Endometrial microvascular endothelial cells (primary cell): ENCODE data around the gene CREG1. TPM values are rescaled to one million over a fixed set of nuclear protein-coding genes. Genes with fewer than 3 reads are reported as not detected.

Experiments
- in situ Hi-C: cut with HindIII; loops from 2 replicates; pipeline ENCODE4 v1.10.0; 2017; ENCODE audit warnings: low sequenced_read_pairs, low pct_unique_long_range_greater_than_20kb; ENCODE audit errors: inconsistent ontology term
- total RNA-seq: library from RNA; depleted of rRNA; stranded (reverse); fragments of >200 nt; gene quantifications from one replicate; pipeline ENCODE4 v1.2.3, GENCODE V29; 2015; ENCODE audit errors: inconsistent ontology term

The CREG1 gene
- total RNA-seq, 1 donor from 2014 or later: 28.3 TPM

DNA sequence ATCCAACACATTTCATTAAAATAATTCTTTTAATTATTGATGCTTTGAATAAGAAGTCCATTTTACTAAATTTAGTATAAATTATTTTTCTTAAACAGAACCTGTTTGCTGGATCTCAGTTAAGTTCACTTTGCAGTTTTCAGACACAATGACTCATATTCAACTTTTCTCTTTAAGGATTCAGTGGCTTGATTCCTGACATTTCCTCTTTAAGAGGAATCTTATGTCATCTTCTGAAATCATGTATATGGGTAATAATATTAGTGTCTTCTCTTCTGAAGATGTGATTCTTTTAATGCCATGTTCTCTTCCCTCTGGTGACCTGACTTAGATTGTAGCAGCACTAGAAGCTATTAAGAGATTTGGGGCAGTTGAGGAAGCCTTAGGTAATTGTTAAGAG, 12.6 kb downstream of the CREG1 start:
- in situ Hi-C loops: no loop called here

DNA sequence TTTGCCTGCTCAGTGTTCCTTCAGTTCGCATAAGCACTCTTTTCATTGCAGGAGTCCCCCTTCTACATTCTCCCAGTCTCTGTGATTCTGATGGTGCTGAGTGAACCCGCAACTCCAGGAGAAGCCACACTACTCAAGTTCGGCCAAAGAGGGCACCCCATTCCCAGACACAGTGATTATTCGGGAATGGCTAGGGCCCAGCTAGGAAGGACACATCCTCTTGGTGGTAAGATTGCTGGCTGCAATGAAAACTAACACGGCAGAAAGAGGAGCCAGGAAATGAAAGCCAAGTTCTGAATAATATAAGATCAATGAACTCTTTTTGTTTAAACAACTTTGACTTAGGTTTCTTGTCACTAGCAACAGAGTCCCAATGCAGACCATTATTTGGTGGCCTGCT, 14.9 kb downstream of the CREG1 start:
- in situ Hi-C loops: no loop called here

DNA sequence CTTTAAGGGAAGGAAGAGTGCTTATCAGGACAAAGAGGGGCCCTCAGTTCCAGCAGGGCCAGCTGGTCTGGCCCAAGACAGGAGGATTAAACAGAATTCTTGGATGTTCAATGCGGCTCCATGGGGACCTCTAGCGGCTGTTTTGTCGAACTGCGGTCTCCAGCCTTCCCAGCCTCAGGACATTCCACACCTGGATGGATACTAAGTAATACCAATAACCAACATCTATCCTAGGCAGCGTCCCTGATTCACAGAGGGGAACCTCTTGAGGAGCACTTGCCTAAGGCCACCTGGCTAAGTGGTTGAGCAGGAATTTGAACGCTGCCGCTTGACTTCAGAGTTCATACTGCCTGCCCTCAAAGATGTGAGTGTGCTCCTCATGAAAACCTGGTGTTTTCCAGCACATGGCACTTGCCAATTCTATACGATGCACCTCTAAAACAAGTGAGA, 19.7 kb downstream of the CREG1 start:
- in situ Hi-C loops: no loop called here

DNA sequence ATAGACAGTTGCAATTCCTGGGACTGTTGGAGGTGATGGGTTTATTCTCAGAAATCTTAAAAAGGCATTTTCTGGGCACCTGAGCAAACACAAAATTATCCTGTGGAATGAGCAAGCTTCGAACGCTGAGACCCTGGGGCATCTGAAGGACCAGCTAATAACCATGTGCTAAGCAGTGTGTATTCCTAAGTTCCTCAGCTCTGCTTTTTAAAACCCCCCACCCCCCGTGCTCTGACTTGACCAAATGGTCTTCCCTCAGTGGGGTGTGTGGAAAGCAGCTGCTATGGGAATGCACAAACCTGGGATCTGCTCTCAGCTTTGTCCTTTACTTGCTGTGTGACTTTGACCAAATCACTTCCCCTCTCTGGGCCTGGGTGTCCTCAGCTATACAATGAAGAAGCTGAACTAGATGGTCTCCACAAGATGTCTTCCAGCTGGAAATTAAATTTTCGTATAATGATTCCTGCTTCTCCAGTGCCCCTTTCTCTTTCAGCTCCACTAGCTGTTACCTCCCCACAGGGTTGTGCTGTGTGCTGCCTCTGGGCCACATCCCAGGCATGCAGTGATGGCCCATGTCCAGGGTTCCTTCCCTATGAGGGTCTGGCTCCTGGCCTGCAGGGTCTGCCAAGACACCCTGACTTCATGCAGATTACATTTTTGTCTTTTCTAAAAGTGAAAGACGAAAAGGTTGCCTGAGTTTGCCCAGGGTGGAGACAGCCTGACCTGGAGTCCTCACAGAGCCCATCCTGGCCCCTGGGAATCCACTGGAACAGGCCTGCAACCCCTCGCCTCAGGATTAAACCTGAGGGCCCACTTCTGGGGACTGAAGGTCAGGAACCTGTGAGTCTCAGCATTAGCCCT, 20.4 kb downstream of the CREG1 start:
- in situ Hi-C loops: no loop called here

DNA sequence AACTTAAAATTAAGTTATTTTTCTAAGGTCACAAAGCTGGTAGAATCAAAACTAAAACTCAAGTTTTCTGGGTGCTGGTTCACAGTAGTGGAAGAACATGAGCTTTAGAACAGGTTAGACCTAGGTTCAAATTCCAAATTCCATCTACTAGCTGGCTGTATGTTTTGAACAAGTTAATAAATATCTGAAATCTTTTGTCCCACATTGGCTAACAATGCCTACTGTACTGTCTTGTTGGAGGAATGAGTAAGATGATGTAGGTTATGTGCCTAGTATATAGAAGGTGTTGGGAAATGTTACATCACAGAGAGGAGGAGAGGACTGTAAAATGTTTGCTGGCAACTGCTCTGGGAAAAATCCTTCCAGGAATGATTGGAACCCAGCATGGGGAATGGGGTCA, 21.2 kb downstream of the CREG1 start:
- in situ Hi-C loops: no loop called here

DNA sequence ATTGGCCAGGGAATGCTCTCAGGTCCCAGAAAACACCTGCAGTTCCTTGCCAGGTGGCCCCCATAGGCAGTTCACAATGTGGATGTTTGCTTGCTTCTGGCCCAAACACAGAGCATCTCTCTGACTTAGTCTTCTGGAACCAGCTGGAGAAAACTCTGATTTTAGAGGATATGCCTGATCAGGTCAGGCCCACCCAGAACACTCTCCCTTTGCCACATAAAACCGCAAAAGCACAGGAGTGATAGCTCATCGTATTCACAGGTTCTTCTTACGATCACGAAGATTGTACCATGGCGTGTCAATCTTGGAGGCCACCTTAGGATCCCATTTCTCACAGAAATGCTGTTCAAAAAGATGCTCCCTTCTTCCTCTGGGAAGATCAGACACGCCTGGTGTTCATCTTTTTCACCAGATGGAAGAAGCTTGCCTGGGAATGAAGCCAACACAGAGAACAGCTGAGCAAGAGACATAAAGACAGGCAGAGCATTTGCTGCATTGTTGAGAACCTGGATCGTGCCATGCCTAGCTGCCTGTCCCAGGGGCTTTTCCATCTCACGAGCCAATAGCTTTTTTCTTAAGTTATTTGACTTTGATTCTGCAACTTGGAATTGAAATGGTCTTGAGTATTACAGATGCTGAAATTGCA, 23.6 kb downstream of the CREG1 start:
- in situ Hi-C loops: no loop called here

DNA sequence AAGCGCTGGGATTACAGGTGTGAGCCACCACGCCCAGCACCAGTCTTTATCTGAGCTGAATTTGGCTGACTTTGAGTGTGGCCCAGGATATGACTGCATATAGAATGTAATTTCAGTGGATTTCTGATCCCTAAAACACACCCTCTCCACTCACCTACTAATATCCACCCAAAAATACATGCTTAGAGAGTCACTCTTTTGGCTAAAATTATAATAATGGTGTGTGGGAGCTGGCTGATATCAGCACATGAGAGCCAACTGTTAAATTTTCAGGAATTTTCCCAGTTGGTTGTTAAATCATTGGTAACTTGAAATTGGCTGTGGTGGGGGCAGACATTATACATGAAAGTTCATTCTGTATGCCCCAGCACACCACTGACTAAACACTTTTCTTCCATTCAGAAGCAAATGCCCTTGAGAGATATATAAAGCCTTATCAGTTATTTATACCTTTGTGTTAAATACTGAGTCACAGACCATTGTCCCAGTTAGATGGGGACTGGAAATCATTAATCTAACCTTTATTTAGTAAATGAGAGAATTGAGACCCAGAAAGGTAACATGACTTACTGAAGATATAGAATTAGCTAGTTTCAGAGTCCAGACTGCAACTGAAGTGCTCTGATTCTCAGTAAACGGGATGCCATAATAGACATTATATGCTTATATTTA, 25.4 kb downstream of the CREG1 start:
- in situ Hi-C loops: no loop called here

DNA sequence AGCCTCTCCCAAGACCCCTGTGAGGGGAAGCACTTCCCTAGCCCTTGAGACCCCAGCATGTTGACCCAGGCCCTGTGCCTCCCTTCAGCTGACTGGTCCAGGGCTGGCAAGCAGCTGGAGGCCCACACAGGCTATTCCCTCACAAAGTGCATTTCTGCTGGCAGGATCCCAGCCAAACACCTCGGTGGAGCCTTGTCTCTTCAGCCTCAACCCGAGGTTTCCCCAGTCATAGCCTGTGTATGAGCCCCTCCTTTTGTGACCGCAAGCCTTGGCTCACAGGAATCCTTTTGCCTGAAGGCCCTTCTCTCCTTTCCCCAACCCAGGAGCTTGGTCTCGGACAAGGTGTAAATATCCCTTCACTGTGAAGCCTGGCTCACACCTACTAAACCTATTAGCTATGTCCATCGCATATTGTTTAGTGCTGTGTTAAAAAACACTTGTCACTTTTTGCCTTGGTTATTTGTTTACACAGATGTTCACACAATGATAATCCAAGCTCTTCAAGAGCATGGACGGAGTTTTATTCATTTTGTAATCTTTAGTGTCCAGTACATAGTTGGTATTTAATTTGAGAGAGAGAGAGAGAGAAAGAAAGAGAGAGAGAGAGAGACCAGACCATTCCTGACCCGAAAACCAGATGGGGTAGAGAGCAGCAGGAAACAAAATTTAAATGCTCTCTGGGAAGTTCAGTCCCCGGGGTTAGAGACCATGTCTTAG, 26.7 kb downstream of the CREG1 start:
- in situ Hi-C loops: no loop called here

DNA sequence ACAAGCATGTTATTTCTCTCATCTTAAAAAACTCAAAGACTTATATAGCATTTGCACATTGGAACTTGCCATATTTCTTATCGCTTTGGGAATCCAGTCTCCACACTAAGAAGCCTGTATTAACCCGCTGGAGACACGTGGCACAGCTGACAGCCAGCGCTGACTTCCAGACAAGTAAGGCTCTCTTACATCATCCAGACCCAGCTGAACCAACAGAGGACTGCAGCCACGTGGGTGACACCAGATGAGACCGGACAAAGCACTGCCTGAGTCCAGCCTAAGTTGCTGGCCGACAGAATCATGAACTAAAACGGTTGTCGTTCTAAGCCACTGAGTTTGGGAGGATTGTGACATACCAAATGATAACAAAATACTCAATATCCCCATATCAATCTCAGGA, 28.9 kb downstream of the CREG1 start:
- in situ Hi-C loops: no loop called here

DNA sequence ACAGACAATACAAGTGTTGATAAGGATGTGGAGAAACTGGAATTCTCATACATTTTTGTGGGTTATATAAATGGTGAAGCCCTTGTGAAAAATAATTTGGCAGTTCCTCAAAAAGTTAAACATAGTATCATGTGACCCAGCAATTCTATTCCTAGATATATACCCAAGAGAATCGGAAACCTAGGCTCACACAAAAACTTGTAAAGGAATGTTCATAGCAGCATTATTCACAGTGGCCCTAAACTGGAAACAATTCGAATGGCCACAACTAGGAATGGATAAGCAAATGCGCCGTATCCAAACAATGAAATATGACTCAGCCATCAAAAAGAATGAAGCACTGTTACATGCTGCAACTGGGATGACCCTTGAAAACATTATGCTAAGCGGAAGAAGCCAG, 31.3 kb downstream of the CREG1 start:
- in situ Hi-C loops: no loop called here

DNA sequence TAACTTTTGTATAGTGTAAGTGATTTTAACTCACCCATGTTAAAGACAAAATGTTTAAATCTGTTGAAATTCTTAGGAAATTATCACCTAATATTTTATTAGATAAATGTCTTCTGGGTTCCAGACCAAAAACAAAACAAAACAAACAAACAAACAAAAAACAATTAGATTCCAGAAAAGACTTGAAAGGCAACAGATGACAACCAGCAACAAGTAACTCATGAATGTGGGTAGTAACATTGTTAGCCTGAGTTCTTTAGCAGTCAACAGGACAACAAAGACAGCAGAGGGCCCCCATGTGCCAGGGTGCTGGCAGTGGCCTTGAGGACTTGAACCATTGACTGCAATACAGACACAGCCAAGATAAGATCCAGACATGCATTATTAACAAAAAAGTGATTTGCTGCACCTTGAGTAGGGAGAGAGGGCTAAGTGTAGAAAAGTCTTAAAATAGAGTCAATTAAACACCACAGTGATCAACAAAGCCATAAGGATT, 32.8 kb downstream of the CREG1 start:
- in situ Hi-C loops: no loop called here

DNA sequence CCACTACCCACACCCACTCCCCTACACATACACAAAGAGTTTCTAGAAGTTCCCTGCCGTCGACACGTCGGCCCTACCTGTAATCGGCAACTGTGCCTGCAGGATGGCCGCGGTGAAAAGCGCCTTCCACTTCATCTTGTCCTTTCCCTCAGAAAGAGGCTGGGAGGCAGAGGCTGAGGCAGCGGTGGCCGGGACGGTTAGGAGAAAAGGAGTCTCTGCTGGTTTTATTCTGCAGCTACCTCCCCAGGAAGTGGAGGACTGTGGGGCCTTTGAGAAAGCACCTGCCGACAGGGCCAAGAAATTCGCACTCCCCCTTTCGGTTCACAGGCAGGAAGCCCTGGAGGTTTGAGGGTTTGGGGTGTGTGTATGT, 35.2 kb downstream of the CREG1 start, which contains the start of gene CD247:
Gene CD247, minus strand, starts transcription at position 199 of the 370 bp plus-strand sequence. Its CDS starts 64 bp downstream, at position 135.
- in situ Hi-C loops: no loop called here

DNA sequence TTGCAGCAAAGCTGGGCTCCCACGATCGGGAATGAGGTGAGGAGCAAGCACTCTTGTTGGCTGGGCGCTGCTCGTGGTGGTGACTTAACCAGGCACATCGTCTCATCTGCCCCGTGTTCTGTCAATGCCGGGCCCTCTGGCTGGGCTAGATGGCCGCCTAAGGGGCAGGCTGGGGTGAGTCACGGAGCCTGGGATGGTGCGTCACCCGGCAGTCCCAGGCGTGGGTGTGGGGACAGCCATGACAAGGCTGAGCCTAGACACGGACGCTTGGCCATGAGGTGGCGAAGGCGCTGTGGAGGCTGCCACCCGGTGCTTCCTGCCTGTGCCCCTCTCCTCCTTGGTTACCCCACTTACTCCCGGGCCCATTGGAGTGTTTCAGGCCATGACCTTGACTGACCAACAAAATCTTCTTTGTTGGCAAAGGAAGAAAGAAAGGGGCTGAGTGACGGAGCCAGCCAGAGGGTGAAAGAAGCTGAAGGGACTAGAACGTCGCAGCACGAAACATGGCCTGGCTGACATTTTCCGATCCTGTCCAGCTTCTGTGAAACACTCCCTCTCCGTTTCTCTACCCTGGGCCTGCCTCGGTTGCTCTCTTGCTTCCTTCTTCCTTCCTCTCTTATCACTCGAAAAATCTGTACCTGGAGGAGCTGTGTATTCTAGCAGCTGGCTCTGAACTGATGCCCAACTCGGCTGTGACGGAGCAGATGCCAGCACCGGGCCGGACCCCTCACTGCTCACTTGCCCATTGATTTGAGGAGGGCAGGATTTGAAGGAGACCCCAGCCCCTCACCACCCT, 35.8 kb downstream of the CREG1 start:
- in situ Hi-C loops: no loop called here

DNA sequence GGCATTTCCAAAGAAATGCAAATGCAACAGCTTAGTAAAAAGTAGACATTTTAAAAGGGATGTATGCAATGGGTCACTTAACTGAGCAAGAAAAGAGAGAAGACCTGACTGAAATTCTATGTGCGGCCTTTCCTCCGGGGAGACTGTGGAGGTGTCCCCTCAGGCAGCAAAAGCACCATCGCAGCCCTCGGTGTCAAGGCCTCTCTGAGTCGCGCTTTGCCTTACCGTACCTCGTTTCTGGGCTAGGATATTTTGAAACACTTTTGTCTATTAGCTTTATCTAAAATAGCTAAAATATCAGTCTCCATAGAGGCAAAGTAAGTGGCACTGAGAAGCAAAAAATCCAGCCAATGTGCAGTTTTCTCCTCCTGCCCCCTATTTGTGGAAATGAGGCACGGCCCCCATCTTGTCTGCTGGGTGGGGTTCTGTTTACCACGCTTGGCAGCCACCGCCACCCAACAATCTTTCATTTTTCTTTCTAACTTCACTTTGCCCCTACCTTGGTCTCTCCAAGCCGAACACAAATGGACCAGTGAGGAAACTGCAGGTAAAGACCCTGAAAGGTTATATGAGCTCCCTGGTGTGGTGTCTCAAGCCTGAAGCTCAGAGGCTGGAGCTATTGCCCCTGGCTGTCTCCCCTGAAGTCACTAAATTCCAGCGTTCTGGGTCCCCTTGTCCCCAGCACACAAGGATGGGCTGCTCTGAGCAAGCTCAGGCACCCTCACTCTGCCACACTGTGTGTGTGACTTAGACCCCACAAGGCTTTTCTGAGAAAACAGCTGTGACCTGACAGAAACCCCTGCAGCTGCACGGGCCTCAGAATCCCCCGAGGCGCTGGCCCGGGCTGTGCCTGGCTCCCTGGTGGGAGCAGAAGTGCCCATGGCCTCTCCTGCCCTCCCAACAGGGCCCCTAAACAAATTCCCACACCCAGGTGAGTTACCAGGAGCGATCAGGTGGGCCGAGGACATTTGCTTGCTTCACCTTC, 36.9 kb downstream of the CREG1 start:
- in situ Hi-C loops: no loop called here

DNA sequence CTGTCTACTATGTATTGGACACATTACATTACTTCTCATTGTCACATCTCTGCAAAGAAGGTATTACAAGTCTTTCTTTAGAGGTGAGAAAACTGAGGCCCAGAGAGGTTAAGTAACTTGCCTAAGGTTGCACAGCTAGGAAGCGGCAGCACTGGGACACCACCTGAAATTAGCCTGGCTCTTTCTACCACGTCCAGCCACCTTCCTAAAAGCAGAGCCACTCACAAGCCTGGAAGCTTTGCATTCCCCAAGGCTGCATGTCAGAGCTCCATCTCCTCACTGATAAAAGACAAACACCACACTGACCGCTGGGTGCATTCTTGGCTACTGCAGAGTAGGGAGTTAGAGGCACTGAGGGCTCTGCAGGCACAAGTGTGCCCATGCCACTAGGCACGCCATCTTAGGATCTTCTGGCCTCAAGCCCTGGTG, 37.7 kb downstream of the CREG1 start:
- in situ Hi-C loops: no loop called here

DNA sequence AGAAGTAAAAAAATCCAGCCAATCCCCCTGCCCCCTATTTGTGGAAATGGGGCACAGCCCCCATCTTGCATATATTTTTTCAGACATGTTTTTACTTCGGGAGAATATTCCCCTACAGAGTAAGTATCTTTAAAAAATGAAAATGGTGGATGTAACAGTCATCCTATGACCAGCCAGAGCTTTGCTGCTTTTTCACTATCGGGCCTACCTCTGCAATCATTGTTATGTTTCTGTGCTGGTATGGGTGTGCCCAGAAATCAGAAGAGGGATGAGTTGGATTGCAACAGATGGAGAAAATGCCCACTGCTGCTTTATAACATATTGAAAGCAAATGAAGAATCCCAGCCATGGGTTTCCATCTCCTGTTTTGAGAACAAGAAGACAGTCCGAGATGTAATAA, 38.1 kb downstream of the CREG1 start:
- in situ Hi-C loops: no loop called here

DNA sequence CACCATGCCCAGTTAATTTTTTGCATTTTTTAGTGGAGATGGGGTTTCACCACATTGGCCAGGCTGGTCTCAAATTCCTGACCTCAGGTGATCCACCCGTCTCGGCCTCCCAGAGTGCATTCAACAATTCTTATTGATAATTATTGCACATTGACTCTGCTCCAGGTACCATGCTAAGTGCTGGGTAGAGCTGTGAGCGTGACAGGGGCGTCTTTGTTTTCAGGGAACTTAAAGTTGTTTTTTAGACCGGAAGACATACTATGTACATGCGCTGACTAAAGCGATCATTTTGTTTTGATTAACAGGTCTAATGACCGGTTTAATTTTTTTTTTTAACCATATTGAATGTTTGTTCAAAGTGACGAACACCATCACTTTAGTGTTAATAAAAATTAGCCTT, 39.3 kb downstream of the CREG1 start:
- in situ Hi-C loops: no loop called here
